Endometrium (tissue), 2 donors: ENCODE measurements around the gene HOXC4.
"Not testable (repeated sequence)": the region's sequence is repeated elsewhere in the genome, so short reads cannot be mapped to it uniquely, and the experiment has no call there.

Experiments used
- FAIRE-seq: peaks from 2 replicates; lab custom pipeline; 2012; peaks lifted over from hg19 to GRCh38; lab: Jason Lieb, UNC
- donor health status: control.
- donor health status: control.

The HOXC4 gene

GRCh38 chr12:54092943-54093342 lies 39.3 kb downstream of the HOXC4 start:
- not testable (repeated sequence) for FAIRE-seq

- not testable (repeated sequence) for FAIRE-seq
Measured at GRCh38 chr12:54095928-54096327, 42.3 kb downstream of the HOXC4 start.

GRCh38 chr12:54098644-54099043 lies 45.0 kb downstream of the HOXC4 start:
- FAIRE-seq = not testable (repeated sequence)

GRCh38 chr12:54100588-54100987 lies 47.0 kb downstream of the HOXC4 start:
- not testable (repeated sequence) for FAIRE-seq

- not testable (repeated sequence) for FAIRE-seq
Measured at GRCh38 chr12:54102223-54102622, 48.6 kb downstream of the HOXC4 start.

GRCh38 chr12:54103827-54104226 lies 50.2 kb downstream of the HOXC4 start:
- not testable (repeated sequence) for FAIRE-seq
